HL-60 (cell line): ENCODE results near the gene MAP2K2.
A peak's percentile ranks its signal among the peaks of the same experiment; 100 is the strongest.

ENCODE experiments used
- DNase-seq, 2 experiments: peaks; one replicate each; pipeline ENCODE4 v3.0.0-alpha.2; 2010 to 2020; ENCODE audit warnings: low read depth in 1 of 2, low spot score in 1 of 2
- H3K27ac ChIP-seq: fragments of 250-450 bp; sonication (Bioruptor Pico); replicated peaks from 2 replicates; pipeline ENCODE4 v1.5.1; 2020; ENCODE audit warnings: mild to moderate bottlenecking, moderate library complexity
- H3K27me3 ChIP-seq: fragments of 250-450 bp; sonication (Bioruptor Pico); 2 replicates; pipeline ENCODE4 v1.5.1; 2021; ENCODE audit warnings: mild to moderate bottlenecking, moderate library complexity; ENCODE audit not compliant: insufficient read depth, poor library complexity, severe bottlenecking
- H3K4me3 ChIP-seq: replicated peaks from 2 replicates; pipeline ENCODE4 v1.5.1; 2011; ENCODE audit warnings: mild to moderate bottlenecking, control low read depth, low read length; ENCODE audit not compliant: insufficient read depth
- GABPA ChIP-seq: IDR thresholded peaks from 2 replicates; pipeline ENCODE4 v1.6.1; 2012; ENCODE audit warnings: low read depth
- POLR2AphosphoS5 ChIP-seq: IDR thresholded peaks from 2 replicates; pipeline ENCODE4 v1.6.1; 2012; ENCODE audit warnings: low read depth
- SPI1 ChIP-seq: IDR thresholded peaks from 2 replicates; pipeline ENCODE4 v1.6.1; 2012; ENCODE audit warnings: low read depth, mild to moderate bottlenecking, borderline replicate concordance
- TF ChIP-seq, protein P1 (sequence below): IDR thresholded peaks from one replicate; pipeline ENCODE4 v1.5.1; 2011; ENCODE audit warnings: low read length, control low read depth, inconsistent platforms; ENCODE audit not compliant: insufficient read depth
- TF ChIP-seq, protein P2 (sequence below): IDR thresholded peaks from 2 replicates; pipeline ENCODE4 v1.6.1; 2012; ENCODE audit warnings: low read depth; ENCODE audit not compliant: insufficient replicate concordance

The MAP2K2 gene

DNA sequence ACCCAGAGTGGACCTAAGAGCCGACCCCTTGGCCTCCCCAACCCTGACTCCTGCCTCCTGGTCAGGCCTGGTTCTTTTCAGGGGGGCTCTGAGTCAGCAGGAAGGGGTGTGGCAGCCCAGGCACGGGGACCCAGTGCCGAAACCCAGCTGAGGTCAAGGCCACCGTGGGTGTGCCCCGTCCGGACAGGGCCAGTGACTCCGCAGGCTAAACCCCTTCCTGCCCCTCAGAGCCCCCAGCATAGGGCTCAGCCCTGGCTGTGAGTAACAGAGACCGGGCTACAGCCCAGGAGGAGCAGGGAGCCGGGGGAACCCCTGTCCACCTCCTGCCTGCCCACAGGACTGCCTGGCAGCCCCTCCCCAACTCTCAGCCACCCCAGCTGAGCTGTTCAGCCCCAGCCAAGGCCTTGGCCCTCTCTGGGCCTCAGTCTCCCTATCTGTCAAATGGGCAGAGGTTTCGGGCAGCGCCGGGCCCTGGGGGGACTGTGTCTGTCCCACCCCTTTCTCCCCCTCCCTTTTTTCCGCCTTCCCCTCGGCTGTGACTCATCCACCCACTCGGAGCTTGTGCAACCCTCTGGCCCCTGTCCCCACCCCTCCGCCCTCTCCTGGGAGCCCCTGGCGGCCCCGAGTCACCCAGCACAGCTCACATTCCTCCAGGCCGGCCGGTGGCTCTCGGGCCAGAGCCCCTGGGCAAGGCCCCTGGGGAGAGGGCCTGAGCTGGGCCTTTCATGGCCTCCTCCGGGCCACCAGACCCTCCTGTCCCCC, 65.8 kb downstream of the MAP2K2 start:
- TF ChIP-seq SPI1 (no peak), POLR2AphosphoS5 (no peak), GABPA (no peak)
- TF ChIP-seq, protein P1, sequence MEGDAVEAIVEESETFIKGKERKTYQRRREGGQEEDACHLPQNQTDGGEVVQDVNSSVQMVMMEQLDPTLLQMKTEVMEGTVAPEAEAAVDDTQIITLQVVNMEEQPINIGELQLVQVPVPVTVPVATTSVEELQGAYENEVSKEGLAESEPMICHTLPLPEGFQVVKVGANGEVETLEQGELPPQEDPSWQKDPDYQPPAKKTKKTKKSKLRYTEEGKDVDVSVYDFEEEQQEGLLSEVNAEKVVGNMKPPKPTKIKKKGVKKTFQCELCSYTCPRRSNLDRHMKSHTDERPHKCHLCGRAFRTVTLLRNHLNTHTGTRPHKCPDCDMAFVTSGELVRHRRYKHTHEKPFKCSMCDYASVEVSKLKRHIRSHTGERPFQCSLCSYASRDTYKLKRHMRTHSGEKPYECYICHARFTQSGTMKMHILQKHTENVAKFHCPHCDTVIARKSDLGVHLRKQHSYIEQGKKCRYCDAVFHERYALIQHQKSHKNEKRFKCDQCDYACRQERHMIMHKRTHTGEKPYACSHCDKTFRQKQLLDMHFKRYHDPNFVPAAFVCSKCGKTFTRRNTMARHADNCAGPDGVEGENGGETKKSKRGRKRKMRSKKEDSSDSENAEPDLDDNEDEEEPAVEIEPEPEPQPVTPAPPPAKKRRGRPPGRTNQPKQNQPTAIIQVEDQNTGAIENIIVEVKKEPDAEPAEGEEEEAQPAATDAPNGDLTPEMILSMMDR, result no peak
- TF ChIP-seq, protein P2, sequence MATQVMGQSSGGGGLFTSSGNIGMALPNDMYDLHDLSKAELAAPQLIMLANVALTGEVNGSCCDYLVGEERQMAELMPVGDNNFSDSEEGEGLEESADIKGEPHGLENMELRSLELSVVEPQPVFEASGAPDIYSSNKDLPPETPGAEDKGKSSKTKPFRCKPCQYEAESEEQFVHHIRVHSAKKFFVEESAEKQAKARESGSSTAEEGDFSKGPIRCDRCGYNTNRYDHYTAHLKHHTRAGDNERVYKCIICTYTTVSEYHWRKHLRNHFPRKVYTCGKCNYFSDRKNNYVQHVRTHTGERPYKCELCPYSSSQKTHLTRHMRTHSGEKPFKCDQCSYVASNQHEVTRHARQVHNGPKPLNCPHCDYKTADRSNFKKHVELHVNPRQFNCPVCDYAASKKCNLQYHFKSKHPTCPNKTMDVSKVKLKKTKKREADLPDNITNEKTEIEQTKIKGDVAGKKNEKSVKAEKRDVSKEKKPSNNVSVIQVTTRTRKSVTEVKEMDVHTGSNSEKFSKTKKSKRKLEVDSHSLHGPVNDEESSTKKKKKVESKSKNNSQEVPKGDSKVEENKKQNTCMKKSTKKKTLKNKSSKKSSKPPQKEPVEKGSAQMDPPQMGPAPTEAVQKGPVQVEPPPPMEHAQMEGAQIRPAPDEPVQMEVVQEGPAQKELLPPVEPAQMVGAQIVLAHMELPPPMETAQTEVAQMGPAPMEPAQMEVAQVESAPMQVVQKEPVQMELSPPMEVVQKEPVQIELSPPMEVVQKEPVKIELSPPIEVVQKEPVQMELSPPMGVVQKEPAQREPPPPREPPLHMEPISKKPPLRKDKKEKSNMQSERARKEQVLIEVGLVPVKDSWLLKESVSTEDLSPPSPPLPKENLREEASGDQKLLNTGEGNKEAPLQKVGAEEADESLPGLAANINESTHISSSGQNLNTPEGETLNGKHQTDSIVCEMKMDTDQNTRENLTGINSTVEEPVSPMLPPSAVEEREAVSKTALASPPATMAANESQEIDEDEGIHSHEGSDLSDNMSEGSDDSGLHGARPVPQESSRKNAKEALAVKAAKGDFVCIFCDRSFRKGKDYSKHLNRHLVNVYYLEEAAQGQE, result no peak
- DNase-seq, result peak; percentile 64 to 82
- peak overlapping the region; percentile 58 for H3K27ac ChIP-seq
- no peaks in the 10 kb centered on the region for H3K27me3 ChIP-seq
- peak overlapping the region; percentile 5; the same call in 1 of the 2 replicates for H3K4me3 ChIP-seq

DNA sequence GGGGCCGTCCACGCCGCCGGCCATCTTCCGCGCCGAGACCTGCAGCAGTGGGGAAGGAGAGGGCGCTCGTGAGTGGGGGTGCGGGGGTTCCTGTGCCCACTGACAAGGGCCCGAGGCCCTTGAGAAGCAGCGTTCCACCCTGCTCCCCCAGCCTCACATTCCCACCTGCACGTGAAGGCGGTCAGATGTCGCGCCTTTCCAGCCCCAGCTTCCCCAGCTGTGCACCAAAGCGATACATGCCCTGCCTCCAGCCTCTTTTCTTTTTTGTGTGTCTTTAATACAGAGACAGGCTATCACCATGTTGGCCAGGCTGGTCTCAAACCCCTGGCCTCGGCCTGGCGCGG, 68.7 kb downstream of the MAP2K2 start:
- no peak overlapping the region for H3K27ac ChIP-seq
- TF ChIP-seq, protein P1, result no peak
- TF ChIP-seq SPI1, result no peak
- TF ChIP-seq, protein P2, result no peak
- TF ChIP-seq POLR2AphosphoS5, result no peak
- TF ChIP-seq GABPA, result no peak
- no peaks in the 10 kb centered on the region for H3K27me3 ChIP-seq
- DNase-seq, result no peak
- H3K4me3 ChIP-seq, result no peak overlapping the region

DNA sequence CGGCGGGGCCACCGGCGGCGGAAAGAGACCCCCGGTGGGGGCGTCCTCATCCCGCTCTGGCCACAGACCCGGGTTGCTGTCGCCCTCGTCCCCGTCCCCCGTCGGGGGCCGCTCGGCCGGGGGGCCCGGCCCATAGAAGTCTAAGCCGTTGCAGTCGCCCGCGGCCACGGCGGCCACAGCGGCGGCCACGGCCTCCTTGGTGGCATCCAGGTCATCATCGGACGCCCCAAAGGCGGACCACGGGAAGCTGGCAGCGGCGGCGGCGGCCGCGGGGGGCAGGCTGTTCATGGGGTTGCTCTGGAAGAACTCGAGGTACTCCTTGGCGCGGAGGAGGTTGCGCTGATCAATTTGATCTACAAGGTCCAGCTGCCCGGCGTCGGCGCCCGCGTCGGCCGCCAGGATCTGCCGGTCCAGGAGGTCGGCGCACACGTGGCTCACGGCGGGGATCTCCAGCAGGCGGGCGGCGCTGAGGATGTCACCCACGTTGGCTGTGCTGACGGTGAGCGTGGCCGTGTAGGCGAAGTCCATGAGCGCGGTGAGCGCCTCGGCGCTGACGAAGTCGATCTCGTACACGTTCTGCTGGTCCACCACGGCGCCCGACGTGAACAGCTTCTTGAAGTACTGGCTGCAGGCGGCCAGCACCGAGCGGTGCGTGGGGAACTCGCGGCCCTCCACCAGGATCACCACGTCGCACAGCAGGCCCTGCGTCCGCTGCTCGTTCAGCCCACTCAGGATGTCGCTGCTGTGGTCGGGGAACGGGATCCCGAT, 69.3 kb downstream of the MAP2K2 start:
- no peak overlapping the region for H3K4me3 ChIP-seq
- H3K27me3 ChIP-seq, result no peaks in the 10 kb centered on the region
- no peak overlapping the region for H3K27ac ChIP-seq
- TF ChIP-seq, protein P1, result no peak
- TF ChIP-seq GABPA (no peak), SPI1 (no peak), POLR2AphosphoS5 (no peak)
- TF ChIP-seq, protein P2, result no peak
- DNase-seq, result no peak
